HG03460 (cell line): Measurements from ENCODE around the gene SNAP47.

Source experiments
- ATAC-seq: cut with Tn5 transposase; IDR thresholded peaks from one replicate; pipeline ENCODE4 v1.9.1; 2021; ENCODE audit not compliant: unreplicated experiment

Gene SNAP47

DNA sequence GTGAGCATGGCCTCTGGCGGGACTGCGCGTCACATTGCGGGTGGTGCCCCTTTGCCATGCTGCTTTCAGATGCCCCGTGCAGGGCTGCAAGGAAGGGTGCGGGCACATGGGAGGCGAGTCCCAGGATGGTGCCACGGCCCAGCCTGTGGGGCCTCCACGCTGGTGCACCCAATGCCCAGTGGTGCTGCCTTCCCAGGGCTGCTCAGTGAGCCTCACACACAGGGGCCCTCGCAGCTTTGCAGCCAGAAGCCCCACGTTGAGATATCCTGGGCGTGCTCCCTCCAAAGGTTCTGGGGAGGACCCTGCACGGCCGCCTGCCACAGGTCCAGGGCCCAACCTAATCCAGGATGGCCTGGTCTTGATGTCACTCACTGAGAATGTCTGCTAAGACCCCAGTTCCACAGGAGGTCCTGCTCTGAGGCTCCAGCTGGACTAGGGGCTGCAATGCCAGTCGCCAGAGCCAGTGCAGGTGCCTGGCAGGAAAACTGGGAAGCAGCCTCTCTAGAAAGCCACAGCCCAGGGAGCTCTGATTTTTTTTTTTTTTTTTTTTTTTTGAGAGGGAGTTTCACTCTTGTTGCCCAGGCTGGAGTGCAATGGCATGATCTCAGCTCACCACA lies 46.2 kb downstream of the SNAP47 start:
- ATAC-seq = no peak

DNA sequence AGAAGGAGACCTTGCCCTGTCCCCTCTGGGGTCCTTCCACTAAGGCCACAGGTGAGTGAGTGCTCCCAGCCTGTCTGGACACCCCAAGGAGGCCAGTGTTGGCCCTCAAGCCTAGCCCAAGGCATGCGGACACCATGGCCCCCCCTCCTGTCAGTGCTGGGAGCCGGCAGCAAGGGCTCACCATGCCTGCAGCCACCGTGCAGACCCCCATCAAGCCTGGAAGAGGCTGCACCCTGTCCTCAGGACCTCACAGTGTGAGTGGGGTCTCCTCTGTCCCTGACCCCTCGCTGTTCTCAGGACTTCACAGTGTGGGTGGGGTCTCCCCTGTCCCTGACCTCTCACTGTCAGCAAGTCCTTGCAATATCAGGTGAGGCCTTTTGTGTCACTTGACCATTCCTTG lies 47.0 kb downstream of the SNAP47 start:
- no peak for ATAC-seq

DNA sequence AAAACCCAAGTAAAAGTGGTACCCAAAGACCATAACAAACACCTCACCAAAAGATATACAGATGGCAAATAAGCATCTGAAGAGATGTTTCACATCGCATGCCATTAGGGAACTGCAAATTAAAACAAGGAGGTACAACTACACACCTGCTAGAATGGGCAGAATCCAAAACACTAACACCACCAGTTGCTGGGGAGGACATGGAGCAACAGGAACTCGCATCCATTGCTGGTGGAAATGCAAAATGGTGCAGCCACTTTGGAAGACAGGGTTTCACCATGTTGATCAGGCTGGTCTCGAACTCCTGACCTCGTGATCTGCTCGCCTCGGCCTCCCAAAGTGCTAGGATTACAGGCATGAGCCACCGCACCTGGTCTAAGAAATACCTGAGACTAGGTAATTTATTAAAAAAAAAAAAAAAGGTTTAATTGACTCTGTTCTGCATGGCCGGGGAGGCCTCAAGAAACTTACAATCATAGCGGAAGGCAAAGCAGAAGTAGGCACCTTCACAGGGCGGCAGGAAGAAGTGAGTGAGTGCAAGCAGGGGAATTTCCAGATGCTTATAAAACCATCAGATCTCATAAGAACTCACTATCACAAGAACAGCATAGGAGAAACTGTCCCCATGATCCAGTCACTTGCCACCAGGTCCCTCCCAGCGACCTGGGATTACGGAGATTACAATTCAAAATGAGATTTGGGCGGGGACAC lies 50.0 kb downstream of the SNAP47 start:
- no peak for ATAC-seq

DNA sequence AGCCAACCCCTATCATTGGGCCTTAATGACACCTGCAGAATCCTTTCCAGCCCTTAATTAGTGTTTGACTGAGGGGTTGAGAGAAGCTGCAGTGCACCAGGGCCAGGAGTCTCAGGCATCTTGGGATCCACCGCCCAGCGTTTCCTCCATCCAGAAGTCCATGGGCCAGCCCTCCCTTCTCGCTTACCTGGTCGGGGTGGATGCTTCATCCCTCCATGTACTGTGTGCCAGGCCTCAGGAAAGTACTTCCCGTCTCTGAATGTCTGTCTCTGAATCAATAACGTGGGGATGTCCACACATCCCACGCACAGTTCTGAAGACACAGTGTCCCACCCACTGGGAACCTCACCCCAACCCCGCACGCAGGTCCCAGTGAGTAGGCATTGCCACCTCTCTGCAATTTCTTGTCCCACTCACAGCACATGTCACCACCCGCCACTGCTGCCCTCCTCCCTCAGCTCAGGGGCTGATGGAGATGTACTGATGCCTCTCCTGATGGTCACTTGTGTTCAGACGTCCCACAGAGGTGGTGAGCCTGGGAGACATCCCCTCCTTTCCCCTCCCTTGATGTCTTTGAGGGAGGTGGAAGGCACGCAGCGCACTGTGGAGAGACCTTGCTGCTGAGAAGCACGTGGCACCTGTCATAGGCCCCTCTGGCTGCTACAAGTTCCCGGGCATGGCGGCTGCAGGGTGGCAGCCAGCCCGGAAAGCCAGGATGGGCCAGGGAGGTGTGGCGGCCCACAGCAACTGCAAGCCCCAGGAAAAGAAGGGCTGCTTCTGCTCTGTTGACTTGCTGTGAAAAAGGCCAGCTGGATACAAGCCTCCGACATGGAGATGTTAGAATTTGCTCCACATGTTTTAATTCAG lies 50.8 kb downstream of the SNAP47 start:
- ATAC-seq = no peak

DNA sequence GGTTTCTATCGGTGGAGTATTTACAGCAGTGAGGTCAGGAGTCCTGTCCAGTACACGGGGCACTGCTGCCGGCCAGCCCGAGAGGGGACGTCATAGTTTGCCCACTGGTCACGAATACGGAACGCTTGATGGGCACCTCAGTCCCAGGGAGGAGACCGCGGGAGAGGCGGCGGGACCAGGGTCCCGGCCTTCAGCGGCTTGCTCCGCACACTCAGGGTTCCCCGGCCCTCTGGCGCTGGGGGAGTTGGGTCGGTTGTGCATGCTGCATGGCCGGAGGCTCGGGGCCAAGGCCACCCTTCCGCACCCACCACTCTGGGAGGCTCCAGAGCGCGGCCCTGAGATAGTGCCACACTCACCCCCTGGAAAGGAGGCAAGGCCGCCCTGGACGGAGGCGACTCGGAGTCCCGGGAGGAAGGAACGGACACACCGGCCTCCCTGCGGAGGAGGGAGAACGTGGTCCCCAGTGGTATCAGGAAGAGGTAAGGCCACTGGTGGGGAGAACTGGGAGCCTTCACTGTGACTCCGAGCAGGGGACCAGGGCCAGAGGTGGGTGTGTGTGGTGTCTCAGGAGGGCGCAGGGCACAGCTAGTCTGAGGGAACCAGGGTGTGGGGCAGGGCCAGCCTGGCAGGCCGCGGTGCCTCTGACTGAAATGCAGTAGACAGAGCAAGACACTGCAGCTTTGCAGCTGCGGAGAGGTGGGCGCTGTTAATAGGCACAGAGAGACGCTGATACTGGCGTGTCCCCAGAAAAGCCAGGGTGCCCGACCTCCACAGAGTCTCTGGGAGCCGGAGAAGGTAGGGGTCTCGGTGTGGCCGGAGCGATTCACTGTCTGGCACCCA lies 51.7 kb downstream of the SNAP47 start:
- no peak for ATAC-seq

DNA sequence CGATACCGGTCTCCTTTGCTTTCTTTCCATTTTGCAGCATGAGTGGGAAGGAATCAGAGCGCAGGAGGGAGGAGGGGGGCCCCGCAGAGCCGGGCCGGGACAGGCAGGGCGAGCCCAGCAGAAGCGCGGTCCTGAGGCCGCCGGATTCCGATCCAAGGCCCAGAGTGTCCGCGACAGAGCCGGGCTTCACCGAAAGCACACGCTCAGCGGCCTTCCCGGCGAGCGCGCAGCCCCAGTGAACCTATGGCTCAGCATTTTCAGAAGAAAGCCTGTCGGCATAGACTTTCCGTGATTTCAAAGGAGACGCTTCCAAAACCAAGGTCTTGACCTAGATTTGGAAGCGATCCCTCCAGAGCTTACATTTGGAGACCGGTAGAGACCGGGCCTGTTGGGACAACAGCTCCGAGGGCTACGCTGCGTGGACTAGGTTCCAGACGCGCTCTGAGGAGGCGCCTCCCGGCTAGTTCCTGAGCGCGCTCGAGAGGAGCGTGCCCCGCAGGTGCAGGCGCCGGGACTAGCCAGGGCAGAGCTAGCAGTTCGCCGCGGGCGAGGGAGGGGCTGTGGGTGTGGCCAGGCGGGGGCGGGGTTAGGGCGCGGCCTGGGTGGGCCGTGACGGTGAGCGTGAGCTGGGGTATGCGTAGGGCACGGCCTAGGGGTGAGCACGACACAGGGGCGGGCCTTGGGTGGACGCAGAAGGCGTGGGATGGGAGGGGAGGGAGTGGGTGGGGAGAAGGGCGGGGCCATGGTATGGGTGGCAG lies 52.5 kb downstream of the SNAP47 start:
- peak; percentile 96 for ATAC-seq

DNA sequence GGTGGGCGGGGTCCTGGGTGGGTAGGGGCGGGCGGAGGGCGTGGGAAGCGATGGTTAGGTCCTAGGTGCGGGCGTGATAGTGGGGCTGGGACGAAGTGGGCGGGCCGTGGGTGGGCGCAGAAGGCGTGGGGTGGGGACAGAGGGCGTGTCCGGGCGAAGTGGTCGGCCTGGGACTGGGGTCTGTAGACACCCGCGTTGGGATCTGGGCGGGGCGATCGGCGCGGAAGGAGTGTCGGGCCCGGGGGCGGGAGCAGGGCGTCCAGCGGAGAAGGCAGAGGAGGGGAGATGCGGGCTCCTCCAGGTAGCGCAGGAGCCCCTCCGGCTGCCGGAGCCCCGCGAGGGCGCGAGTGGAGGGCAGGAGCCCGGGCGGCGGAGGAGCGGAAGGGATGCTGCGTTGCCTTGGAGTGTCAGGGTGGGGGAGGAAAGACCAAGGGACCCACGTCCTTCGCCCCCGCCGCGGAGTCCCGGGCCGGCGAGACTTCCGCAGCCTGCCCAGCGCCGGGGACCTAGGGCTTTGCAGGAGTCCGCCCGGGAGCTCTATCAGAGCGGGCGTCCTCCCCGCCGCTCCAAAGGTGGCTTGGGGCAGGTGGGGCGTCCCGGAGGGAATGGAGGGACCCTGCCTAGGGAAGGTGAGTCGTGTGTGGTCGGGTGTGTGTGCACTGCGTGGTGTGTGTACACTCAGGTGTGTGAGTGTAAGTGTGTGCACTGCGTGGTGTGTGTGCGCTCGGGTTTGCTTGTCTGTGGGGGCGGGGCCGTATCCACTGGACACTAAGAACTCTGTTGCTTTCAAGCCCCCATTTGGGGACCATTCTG lies 53.2 kb downstream of the SNAP47 start:
- peak; percentile 44 for ATAC-seq

DNA sequence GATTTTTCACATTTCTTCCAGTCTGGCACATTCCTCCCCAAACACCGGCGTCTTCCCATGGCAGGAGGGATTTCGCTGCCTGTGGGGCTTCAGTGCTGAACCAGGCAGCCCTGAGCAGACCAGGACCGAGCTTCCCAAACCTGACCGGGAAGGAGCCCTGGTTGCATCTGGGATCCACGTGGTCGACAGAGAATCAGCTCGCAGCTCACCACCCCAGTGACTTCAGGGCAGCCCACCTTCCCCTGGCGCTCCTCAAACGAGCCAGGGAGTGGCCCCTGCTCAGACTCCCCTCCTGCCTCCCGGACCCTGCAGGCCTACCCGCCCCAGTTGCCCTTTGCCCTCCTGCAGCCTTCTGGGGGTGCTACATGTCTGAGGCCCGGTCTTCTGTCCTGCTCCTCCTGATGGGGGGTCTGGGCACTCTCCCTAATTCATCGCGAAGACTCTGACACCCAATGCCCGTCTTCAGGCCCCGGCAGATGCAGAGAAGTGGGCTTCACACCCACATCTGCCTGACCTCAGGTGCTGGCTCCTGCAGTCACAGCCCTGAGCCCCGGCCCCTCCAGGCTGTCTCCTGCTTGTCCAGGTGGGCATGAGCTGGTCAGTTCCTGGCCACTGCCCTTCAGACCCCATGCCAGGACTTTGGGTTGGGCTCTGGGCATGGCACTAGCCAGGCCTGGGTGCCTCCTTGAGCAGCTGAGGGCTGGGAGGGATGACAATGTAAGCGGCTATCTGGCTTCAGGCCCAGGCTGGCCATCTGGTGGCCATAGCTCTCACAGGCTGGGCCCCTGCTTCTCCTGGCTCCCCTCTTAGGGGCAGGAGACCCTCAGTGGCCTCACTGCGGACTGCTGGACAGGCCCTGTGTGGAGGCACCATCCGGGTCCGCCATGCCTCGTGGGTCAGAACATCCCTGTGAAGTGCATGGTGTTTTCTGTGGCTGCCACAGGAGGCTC lies 54.1 kb downstream of the SNAP47 start:
- no peak for ATAC-seq

DNA sequence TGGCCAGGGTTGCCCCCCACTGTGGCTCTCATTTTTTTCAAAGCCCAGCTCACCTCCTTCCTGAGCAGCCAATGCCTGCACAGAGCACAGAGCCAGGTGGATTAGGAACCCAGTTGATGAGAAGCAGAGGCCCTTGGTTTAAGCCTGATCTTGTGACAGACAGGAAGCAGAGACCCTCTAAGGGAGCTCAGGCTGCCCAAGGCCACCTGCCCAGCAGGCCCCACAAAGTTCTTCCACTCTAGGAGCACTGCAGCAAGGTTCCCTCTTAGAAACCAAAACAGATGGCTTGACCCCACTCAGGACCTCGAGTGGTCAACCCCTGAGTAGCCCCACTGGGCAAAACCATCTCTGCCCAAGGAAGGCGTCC lies 54.8 kb downstream of the SNAP47 start:
- ATAC-seq = no peak

DNA sequence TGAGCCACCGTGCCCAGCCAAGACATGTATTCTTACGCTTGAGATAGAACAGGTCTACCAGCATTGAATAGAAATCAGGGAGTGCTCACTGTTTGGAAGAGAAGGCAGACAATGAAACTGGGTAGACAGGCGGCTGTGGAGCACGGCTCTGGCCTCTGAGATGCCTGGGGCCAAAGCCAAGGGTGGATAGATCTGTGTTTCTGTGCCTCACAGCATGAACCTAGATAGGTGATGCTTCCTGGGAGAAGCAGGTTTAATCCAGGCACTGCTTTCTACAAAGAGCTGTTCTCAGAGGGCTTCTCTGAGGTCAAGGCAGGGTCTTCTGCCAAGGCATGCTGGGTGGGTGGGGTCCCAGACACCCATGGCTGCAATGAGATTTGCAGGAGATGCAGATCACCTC lies 55.6 kb downstream of the SNAP47 start:
- no peak for ATAC-seq

DNA sequence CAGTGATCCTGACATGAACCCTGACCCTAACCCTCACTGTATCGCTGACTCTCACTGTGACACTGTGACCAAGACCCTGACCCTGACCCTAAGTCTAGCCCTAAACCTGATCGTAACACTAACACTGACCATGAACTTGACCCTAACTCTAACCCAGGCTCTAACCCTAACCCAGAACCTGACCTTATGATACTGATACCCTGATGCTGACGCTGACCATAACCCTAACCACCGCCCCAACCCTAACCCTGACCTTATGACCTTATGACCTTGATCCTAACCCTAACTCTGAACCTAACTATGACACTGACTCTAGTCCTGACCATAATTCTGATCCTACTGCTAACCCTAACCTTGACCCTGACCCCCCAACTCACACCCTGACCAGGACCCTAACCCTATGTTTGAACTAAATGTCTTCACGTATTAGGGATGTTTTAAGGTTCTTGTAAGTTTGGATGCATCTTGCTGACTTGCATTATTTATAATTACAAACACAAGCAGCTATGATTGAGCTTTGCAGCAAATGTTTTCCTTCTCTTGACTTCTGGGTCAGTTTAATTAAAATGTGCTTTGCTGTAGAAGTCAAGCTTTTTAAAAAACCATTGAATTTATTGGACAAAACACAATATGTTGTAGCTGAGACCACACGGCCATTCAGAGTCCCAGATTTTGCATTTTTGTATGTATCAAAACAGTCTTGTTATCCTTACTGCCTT lies 56.3 kb downstream of the SNAP47 start:
- no peak for ATAC-seq

DNA sequence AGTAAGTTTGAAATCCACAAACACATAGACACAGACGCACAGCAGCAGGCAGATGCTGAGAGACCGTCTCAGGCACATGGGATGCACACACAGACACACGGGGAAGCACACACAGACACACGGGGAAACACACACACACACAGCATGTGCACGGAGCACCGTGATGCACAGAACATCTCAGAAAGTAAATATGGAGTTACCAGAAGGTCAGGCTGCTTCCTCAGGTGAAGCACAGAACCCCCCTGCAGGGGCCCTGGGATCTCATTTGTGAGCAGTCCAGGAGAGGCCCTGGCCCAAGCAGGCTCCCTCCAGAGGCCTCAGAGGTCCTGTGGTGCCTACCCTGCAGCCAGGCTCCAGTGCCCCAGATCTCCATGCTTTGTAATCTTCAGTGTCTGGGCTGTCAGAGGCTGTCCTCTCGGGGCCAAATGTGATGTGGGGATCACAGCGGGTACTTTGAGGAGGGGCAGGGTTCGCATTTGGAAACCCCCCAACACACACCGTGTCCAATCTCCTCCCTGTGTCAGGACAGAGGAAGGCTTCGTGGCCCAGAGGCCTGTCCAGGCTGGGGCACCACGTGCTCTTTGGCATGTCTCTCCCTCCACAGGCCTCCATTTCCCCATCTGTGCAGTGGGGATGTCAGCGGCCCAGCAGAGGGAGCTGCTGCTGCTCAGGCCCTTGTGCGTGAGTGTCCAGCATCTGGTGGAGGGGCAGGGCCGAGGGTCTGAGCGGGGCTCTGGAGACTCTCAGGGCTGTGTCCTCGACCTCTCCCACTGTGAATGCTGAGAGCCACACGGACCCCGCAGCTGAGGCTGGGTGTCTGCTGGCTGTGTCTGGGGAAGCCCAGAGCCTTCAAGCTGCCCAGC lies 57.2 kb downstream of the SNAP47 start:
- no peak for ATAC-seq

DNA sequence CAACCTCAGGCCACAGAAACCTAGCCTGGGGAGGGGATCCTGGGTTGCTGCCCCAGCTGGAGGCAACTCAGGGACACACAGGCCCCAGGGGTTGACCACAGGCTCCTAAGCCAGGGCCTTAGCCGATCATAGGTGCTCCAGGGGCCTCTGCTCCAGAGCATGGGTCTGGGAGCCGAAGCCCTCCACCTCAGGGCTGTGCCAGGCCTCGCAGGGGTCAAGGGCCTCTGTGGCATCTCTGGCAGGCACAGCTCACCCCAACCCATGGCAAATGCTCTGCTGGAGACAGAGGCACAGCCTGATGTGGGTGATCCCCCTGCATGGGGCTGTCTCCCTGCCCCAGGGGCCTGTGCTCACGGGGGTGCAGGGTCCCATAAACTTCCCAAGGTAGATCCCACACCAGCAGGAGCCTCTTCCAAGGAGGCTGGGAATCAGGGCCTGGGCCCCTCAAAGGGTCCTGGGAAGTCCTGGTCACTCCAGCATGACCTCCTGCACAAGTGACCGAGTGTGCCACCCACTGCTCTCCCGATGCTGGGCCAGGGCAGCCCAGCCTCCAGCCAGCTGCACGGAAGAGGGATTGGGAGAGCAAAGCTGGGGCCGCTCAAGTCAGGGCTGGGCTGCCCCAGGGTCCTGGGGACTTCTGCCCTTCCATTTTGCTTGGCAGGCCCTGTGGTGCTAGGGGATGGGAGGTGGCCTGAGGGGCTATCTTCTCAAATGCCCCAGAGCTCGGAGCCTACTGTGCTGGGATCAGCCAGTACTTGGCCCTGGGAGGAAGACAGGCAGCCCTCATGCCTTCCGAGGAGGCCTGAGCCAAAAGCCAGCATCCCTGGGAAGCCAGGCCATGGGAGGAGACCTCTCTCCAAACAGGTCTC lies 58.1 kb downstream of the SNAP47 start:
- ATAC-seq = no peak

DNA sequence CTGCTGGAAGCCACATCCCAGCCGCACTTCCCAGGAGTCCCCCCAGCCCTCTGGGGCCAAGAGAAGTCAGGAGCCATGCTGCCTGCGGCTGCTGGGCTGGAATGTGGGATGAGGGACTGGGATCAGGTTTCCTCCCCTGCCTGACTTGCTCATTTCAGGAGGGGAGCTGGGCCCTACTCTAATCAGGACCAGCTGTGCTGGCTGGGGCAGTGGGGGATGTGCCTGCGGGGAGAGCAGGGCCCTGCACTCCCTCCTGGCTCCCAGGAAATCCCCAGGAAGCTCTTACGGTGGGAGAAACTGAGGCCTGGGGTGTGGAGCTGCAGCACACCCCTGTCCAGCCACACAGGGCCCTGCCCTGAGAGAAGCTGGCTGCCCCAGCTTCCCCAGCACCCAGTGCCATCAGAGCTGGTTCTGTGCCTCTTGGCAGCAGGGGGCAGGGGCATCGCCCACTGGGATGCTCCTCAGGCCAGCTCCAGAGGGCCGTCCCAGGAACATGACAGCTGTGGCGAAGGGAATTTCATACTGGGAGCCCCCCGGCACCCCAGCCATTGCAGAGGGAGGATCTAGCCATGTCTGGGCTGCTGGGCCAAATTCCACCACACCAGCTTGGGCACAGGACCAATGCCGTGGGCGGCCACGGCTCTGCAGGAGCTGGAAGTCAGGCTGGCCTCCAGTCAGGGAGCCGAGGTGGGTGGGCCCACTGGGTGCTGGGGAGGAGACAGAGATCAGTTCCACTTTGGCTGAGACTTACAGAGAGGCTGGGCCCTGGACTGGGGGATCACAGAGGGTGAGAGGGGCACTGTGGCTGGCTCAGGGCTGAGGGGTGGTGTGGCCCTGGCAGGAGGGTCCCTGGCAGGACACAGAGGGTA lies 58.9 kb downstream of the SNAP47 start:
- ATAC-seq = no peak

DNA sequence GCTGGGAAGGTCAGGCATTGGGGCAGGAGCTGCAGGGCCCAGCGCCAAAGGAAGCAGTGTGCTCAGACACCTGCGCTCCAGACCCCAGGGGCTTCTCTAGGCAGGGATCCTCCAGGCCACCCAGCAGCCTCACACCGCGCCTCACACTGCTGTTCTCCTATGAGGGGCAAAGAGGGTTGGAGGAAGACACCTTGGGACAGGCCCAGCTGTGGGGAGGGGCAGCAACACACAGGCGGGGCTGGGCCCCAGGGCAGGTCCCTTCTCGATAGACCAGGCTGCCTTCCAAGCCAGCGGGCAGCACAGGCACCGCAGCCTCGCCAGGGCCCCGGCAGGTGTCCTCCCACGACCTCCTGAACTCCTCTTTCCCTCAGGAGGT lies 59.6 kb downstream of the SNAP47 start:
- ATAC-seq = no peak
